T-helper 9 cell (primary cell): ENCODE data around the gene AUTS2.

Source experiments
- DNase-seq: peaks from one replicate; pipeline ENCODE4 v3.0.0-alpha.2; 2020

Gene AUTS2

DNA sequence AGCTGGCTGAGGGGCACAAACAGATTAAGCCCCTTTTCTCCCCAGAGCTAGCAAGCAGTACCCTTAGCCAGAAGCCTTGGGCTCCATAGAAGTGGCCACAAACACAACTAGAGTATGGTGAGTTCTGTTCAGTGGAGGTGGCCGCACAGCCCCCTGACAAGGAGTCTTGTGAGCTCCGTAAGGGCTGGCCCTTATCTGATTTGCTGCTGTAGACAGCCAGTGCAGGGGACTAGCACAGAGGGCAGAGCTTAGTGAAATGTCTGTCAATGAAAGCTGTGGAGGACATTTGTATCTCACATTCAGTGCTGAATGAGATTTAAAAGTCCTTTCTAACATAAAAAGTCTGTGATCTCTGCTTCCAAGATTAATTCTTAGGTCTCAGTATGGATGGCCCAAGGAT lies 137.3 kb downstream of the AUTS2 start:
- no peak for DNase-seq

DNA sequence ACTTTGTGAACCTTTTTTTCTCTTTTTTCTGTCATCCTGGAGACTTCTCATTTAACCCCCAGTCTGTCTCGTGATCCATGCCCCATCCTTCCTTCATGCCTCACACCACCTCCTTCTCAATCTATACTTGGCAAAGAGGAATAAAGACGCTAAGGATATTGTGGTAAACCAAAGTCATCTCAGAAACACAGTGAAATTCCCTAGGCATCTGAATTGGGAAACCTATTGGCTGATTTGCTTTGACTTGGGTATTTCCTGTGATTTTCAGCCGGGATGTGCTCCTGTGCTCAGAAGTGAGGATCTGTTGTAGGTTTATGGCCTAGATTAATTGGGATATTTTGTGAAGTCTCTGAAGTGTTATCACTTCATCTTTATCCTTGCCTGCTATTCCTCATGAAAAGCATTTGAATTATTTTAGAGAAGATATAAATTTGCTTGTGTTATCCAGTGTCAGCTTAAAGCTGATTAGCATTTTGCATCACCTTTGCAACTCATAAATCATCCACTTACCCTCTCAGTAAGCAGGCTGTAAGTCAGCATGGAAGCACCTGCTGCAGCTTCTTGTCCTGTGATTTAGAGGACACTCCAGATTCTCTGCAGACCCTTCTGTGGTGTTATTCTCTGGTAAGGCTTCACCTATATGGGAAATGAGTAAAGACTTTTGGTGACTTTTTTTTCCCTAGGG lies 138.0 kb downstream of the AUTS2 start:
- no peak for DNase-seq

DNA sequence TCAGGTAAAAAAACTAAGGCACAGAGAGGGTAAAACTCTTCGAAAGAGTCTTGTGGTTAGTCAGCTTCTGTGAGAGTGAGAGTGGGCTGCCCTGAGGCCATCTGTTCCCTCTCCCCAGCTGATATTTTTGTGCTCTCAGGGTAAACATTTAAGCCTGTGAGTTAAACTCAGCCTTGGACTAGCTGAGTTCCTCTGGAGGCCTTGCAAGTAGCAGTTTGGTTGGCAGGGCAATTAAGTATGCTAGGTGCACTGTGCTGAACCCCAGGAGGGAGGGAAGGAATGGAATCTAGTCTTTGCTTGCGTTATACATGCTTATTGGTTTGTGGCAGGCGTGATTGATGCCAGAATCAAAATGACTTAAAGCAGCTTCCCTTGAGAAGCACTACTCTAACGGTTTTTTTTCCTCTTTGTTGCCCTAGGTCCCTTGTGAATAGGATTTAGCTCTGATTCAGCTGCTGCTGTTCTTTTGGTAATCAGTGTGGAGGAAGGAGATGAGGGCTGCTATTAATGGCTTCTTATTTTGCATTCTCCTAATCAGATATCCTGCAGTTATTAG lies 140.2 kb downstream of the AUTS2 start:
- no peak for DNase-seq

DNA sequence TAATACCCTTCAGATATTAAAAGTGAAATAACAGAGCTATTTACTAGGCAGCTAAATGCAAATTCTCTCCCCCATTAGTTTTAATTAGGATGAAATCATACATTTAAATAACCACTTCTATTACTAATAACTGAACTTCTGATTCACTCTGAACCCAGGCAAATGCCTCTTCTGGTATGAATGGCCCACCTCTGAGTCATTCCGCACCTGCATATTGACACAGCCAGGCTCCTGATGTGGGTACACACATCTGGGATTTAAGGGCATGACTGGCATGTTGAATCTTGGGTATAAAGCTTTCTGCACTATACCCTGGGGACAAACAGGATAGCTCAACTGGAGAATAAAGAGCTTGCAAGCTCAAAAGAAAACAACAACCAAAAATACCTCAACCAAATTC lies 140.9 kb downstream of the AUTS2 start:
- DNase-seq = no peak

DNA sequence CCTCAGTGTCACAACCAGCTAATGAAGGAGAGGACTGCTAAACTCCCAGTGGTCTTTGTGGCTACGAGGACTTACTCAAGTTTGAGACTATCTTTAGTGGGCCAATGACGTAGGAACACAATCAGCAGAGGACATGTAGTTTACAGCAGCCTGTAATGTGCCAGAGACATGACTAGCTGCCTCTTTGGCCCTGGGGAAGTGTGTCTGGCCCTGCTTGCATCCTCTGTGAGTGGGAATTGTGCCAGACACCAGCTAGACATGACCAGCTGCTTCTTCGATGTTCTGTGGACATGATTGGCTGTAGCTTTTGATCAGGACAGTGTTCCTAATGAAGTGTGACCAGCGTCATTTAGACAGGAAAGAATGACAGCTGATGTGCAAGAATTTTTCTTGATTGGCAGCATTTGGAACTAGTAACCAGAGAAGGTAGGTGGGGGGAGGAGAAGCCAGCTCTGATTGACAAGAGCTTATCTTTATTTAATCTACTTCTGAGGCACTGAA lies 141.7 kb downstream of the AUTS2 start:
- DNase-seq = no peak

DNA sequence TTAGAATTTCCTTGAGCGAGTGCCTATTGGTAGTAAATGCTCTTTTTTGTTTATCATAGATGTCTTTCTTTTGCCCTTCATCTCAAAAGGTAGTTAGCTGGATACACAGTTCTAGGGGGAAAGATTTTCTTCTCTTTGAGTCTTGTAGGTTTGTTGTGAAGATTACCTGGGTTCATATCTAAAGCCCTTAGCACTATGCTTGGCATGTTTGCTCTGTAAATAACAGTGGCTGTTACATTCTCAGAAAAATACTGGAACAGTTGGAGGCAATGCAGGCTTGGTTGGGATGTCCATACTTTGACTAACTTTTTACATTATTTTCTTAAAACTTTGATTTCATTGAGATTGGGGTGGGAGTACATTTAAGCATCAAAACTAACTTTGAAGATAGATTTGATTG lies 144.0 kb downstream of the AUTS2 start:
- no peak for DNase-seq

DNA sequence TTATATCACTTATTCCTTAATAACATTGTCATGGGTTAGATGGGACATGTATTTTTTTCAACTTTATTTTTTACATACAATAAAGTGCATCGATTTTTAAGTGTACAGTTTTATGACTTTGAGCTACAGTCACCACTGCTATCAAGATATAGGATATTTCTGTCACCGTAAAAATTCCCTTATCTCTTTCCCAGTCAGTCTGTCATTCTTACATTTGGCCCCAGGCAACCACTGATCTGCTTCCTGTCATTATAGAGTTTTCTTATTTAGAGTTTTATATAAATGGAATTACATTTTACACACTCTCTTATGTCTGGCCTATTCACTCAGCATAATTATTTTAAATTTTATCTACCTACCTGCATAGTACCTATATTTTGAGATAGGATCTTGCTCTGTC lies 145.2 kb downstream of the AUTS2 start:
- no peak for DNase-seq

DNA sequence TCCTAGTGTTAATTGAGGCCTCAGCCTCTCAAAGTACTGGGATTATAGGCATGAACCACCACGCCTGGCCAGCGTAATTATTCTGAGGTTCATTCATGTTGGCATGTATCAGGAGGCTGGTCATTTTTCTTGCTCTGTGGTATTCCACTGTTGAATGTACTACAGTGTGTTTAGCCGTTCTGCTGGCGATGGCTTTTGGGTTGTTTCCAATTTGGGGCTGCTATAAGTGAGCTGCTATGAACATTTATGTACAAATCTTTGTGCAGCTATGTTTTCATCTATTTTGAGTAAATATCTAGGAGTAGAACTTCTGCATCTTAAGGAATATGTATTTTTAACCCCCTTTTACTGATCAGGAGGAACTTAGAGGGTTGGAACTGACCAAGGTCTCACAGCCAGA lies 145.8 kb downstream of the AUTS2 start:
- no peak for DNase-seq

DNA sequence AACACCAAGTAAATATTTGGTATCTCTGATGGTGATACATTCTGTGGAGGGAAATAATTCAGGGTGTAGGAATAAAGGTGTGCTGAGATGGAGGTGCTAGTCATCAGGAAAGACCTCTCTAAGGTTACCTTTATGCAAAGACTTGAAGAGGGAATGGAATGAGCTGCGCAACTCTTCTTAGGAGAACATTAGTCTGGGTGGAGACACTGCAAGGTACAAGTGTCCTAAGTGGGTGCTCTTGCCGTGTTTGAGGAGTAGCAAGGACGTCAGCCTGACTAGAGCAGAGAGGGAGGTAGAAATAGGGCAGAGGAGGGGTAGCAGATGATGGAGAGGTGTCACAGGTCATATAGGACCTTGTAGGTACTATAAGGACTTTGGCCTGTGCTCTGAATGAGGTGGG lies 148.1 kb downstream of the AUTS2 start:
- no peak for DNase-seq

DNA sequence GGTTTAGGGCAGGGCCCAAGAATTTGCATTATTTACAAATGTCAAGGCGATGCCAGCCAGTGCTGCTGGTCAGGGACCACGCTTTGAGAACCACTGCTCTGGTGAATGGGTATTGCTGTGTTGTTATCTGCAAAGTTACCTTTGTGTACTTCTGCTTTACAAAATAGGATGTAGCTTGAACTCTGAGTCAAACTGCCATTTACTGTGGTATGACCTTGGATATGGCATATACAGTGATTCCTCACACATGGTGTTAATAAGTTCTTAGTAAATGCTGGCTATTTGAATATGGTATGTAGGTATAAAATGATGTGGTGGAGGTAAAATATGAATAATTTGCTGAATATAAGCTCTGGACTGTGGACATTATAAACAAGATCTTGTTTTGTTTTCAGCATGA lies 148.9 kb downstream of the AUTS2 start:
- DNase-seq = no peak

DNA sequence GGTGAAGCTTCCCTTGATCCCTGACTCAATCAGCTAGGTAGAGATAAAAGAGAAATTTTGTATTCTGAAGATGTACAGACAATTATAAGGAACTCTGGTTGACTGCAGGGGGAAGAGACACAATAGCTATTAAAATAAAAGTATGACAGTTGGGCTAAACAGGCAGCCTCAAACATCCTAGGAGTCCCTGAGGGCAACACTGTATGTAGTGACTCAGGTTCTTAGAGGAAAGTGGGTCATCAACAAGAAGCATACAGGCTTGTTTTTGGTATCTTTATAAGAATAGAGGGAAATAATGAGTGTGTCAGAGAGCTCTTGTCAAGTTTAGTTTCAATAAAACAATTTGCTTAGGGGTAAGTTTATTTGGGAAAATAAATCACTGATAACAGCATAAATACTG lies 150.3 kb downstream of the AUTS2 start:
- DNase-seq = no peak

DNA sequence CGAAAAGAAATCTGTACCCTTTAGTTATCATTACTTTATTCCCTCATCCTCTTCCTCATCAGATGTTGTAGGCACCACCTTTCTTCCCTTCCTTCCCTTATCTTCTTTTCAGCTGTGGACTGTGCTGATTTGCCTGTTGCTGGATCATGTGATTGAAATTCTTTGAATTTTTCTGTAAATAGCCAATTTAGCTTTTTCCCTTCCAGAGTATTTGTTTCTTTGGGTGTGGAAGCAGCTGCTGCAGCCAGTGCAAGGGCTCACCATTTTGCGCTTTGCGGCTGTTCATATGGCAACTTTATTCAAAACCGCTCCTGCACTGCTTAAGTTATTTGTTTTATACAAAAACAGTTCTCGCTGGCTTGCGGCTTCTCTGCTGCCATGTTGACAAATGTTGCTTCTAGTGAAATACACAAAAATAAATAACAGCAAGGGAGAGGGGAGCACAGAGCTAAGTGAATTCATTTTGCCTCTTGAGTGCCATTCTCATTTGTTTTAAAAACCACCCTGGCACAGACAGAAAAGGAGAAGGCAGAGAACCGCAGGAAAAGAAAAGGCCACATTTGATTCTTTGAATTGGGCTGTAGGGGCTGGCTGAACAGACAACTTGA lies 151.2 kb downstream of the AUTS2 start:
- DNase-seq = no peak

DNA sequence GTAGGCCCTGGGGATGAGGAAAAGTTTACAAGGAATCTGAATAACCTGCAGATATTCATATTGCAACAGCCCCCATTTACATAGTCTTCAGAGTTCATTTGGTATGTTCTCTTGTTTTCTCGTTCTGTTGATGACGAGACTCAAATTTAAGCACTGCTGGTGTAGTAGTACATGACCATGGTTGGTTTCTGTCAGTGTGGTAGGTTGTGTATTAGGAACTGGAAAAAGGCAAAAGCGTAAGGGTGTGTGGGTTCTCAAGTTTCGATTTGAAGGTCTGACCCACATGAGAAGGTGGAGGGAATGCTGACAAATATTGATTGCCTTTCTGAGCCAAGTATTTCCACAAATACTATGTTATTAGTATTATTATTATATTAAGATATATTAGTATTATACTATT lies 151.7 kb downstream of the AUTS2 start:
- no peak for DNase-seq

DNA sequence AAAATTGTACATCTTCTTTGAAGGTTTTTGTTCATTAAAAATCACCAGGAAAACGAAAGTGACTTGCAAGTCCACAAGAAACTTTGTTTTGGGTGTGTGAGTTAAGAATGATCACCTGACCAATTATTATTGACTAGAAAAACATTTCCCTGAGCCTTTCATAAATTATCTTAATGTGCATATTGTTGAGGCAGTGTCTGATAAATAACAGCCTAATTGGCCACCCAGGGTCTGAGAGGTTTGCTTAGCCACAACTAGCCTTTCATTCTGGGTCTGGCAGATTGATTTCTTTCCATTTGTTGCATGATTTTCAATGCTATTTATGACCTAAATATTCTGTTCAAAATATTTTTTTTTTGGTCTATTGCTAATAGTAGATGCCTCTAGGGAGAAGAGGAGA lies 152.8 kb downstream of the AUTS2 start:
- no peak for DNase-seq

DNA sequence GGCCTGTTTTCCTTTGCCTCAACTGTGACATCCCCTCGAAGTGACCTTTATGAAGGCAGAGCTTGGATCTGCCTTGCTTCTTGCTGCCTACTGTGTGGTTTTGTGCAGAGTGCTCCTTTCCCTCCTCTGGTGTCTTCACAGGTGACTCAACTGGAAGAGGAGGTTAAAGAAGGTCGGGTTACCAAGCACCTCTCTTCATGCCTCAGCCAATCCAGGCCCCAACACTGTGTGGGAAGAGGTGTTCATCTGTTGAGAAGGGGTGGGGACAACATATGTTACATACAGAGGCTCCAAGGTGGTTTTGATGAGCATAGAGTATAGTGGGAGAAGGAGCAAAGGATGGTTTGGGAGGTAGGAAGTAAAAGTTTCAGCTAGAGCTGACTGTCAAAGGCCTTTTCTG lies 155.7 kb downstream of the AUTS2 start:
- DNase-seq = no peak

DNA sequence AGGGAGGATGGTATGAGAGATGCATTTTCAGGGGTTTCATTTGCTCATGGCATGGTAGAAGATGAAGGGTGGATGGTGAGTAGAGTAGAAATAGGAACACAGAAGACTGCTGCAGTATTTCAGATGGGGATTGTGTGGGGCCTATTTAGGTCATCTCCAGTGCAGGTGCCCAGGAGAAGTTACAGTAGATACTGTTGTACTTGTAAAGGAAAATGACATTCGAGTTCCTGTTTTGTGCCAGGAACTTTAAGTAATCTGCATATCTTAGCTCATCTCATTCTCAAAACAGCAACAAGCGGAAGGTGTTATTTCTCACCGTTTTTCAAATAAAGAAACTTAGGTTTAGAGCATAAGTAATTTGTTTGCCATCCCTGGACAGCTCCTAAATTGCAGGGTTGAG lies 156.2 kb downstream of the AUTS2 start:
- DNase-seq = no peak

DNA sequence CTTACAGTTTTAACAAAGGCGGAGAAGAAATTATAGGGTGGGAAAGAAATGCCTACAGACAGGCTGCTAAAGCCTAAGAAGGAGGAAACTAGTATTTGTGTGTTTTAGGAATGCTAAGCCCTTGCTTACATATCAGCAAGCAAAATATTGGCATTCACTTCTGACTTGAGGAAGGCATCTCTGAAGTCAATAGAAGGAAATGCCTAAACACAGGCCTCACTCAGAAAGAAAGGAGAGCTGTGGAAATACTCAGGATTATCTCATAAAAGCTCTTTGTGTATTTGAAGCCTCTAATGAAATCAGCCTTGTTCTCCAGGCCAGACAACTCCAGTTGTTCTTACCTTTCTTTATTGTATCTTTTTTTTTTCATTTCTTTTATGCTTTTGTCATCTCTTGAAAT lies 158.0 kb downstream of the AUTS2 start:
- no peak for DNase-seq

DNA sequence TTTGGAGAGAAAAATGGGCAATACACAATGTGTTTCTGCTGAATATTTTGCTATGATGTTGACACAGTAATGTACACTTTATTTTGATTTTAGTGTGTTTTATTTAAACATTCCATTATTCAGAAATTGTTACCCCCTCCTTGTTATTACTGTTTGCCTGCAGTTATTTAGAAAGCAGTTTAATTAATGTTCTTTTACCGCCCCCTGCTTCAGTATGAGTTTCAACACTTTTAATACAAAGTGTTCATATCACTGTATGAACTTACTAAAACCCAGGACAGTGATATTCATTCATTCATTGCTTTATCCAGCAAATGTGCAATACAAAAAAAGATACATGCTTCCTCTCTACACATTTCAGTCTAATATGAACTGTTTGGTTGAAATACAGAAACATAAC lies 159.3 kb downstream of the AUTS2 start:
- no peak for DNase-seq

DNA sequence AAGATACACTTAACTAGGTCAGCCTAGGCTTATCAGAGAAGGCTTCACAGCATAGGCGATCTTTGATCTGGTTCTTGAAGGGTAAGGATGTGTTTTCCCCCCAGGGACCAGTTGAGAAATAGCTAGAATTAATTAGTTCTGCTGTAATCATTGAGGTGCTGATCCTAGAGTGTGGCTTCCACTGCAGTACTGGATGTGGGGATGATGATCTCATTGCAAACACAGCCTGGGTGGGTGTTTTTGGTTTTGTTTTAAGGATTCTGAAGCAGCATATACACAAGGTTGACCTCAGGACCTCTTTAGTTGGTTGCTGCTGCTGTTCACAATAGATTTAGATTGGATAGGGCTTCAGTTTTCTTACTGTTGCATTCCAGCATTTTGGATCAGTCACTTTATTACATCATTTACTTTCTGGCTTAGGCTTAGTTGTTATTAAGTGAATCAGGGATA lies 159.7 kb downstream of the AUTS2 start:
- no peak for DNase-seq

DNA sequence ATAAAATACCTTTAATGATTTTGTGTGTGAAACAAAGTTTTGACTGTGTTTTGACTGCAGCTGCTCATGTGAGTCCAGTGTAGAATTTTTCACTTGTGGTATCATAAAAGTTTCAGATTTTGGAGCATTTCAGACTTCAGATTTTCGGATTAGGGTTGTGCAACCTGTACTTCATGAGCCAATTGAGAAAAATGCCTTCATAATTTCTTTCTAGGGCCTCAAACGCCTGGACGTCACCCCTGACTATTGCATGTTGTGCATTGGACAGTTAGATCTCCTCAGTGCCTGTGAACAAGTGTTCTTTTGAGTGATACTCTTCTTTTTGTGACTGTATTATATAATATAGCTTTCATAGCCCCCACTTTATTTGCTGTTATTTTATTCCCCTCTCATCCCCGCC lies 161.1 kb downstream of the AUTS2 start:
- no peak for DNase-seq

DNA sequence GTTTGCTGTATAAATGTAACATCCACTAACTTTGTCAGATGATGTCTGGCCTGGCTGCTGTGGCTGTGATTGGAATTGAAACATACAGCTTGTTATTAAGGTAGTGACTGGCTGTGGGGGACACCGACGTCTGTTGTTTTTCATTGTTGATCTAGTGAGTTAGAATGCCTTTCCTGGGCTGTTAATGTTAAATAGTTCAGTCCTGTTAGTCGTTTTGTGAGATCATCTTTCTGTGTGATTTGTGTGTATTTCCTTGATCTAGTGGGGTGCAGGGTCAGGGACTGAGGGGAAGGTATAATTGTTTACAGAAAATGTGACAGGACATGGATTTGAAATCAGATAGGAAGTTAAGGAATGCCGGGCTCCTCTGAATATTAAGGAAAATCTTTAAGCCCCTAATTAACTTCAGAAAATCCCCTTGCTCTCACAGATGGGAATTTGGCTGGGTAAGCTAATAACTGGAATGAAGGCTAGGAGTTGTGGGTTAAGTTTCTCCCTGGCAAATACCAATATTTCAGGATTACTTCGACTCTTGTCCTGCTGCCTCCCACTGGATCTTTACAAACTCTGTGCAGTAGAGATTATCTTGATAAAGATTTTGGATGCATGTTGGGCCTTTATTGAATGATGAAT lies 163.1 kb downstream of the AUTS2 start:
- DNase-seq = no peak

DNA sequence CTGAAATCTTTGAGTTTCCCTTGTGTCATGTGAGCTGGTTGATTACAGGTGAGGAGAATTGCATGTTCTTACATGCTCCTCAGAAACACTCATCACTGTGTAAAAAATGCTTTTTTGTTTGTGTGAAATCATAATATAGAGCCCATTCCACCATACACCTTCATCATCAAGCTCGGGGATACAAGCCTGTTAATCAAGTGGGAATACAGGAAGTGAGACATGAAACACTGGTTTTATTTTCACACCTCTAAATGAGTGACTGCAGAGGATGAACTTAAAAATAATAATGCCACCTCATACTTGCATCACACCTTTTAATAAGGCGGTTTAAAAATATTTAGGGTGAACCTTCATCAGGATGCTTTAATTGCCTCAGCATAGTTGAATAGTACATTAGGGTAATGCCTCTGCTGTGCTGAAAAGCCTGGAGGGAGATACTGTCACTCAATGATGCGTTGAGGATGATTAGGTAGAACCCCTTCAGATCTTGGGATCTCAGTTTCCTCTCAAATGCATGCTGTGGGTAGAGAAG lies 164.6 kb downstream of the AUTS2 start:
- no peak for DNase-seq

DNA sequence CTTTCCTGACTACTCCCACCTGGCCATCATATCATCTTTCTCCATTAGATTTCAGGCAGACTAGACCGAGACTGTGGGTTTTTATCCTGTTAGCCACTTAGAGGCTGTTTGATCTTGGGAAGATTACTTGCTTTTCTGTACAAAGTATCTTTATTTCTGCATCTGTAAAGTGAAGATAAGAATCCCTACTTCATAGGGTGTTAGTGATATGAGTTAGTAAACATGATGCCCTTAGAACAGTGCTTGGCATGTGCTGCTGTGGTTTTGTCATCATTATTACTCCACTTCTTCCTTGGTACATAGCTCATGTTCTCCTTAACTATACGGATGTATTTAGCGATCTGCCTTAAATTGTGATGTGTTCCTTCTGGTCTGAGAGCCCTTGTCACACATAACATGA lies 165.2 kb downstream of the AUTS2 start:
- no peak for DNase-seq

DNA sequence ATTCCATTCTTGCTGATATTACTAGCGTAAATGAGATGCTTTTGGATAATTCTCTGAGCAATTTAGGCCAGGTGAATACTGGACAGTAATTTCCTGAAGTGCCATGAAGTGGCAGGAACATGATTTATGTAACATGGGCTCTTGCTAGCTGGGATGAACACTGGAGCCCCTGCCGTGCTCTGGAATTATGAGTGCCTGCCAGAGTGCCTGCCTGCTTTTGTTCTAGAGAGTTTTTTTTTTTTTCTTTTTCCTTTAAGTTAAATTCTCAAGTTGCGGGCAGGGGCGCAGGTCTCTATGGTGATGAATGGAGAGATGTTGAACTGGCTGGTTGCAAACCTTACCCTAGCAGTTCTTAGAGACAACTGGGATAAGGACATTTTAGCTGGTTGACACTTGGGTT lies 165.9 kb downstream of the AUTS2 start:
- no peak for DNase-seq
